Activated naive CD8-positive, alpha-beta T cell (primary cell): ENCODE measurements around the gene ACTN4.
"Not testable (repeated sequence)": the region's sequence is repeated elsewhere in the genome, so short reads cannot be mapped to it uniquely, and the experiment has no call there.

Experiments
- H3K27ac Mint-ChIP-seq: one replicate; pipeline ENCODE4 v1.8.0; 2021; ENCODE audit warnings: mixed read lengths
- H3K27me3 Mint-ChIP-seq: one replicate; pipeline ENCODE4 v1.8.0; 2021; ENCODE audit warnings: mixed read lengths
- H3K36me3 Mint-ChIP-seq: one replicate; pipeline ENCODE4 v1.8.0; 2021; ENCODE audit warnings: mixed read lengths
- H3K4me1 Mint-ChIP-seq: one replicate; pipeline ENCODE4 v1.8.0; 2021; ENCODE audit warnings: low read depth, mixed read lengths
- H3K4me3 Mint-ChIP-seq: one replicate; pipeline ENCODE4 v1.8.0; 2021; ENCODE audit warnings: mild to moderate bottlenecking, mixed read lengths
- H3K9me3 Mint-ChIP-seq: one replicate; pipeline ENCODE4 v1.8.0; 2021; ENCODE audit warnings: low read depth, mixed read lengths

Gene ACTN4

DNA sequence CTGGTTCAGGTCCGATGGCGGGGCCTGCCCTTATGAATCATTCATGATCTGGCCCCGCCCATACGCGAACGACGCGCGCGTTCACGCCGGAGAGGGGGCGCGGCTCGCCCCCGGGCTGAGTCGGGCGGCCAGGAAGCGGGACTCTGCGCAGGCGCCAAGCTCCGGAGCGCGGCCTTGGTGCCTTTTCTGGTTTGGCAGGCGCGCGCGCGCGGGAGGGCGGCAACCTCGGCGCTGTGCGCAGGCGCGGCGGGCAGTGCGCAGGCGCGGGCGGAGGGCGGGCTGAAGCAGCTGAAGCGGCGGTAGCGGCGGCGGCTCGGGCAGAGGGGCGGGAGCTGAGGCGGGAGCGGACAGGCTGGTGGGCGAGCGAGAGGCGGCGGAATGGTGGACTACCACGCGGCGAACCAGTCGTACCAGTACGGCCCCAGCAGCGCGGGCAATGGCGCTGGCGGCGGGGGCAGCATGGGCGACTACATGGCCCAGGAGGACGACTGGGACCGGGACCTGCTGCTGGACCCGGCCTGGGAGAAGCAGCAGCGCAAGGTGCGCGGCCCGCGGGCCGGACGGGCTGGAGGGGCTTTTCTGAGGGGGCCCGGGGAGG lies at the start of gene ACTN4:
TSS of gene ACTN4 (plus strand) at position 282 of the 598 bp plus-strand sequence. CDS start at position 379, 97 bp downstream.
- Mint-ChIP-seq H3K27ac (peak within 1 kb of the TSS; percentile 78), H3K4me1 (peaks cover 25% of the 10 kb centered on the region), H3K4me3 (peak within 1 kb of the TSS; percentile 97), H3K27me3 (peaks cover 16% of the 10 kb centered on the region), H3K36me3 (peaks cover 4% of the 10 kb centered on the region), H3K9me3 (no peaks in the 10 kb centered on the region)

DNA sequence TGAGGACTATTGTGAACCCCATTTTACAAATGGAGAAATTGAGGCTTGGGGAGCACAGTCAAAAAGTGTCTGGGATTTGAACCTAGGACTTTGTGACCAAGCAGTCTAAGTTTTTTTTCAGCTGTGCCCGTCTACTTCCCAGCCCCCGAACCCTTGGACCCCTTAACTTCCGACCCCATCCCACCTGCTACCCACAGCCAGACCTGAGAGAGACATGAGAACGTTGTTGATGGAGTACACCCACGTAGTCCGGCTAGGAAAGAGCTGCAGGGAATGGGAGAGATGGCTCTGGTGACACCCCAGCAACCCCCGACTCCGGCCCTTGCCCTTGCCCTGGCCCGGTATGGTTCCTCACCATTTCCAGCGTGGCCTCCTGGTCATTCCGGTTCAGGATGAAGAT lies 47.7 kb upstream of the ACTN4 start:
- Mint-ChIP-seq H3K27ac (no peak overlapping the region), H3K4me3 (no peak overlapping the region), H3K9me3 (no peaks in the 10 kb centered on the region), H3K4me1 (no peaks in the 10 kb centered on the region), H3K27me3 (no peaks in the 10 kb centered on the region), H3K36me3 (peaks cover 5% of the 10 kb centered on the region)

DNA sequence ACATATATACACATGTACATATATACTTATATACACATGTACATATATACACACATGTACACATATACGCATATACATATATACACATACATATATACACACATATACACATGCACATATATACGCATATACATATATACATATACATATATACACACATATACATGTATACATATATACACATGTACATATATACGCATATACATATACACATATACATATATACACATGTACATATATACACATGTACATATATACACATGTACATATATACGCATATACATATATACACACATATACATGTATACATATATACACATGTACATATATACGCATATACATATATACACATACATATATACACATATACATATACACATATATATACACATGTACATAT lies 44.6 kb upstream of the ACTN4 start:
- H3K4me3 Mint-ChIP-seq, H3K27me3 Mint-ChIP-seq, H3K36me3 Mint-ChIP-seq, H3K27ac Mint-ChIP-seq, H3K9me3 Mint-ChIP-seq, H3K4me1 Mint-ChIP-seq: not testable (repeated sequence)

DNA sequence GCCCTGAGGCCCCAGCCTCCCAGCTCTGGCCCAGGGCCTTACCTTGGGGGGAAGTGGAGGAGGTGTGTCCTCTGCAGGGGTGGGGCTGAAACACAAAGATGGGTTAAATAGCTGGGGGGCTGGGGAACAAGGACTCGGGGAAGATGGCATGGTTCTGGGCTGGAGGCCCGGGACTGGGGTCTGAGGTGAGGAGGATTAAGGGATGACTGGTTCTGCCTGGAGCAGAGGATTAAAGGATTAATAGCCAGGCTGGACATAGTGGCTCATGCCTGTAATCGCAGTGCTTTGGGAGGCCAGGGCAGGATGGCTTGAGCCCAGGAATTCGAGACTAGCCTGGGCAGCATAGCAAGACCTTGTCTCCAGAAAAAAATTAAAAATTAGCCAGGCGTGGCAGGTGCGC lies 41.3 kb upstream of the ACTN4 start:
- Mint-ChIP-seq H3K36me3 (peaks cover 4% of the 10 kb centered on the region), H3K4me3 (no peak overlapping the region), H3K27me3 (no peaks in the 10 kb centered on the region), H3K9me3 (no peaks in the 10 kb centered on the region), H3K27ac (no peak overlapping the region), H3K4me1 (no peaks in the 10 kb centered on the region)

DNA sequence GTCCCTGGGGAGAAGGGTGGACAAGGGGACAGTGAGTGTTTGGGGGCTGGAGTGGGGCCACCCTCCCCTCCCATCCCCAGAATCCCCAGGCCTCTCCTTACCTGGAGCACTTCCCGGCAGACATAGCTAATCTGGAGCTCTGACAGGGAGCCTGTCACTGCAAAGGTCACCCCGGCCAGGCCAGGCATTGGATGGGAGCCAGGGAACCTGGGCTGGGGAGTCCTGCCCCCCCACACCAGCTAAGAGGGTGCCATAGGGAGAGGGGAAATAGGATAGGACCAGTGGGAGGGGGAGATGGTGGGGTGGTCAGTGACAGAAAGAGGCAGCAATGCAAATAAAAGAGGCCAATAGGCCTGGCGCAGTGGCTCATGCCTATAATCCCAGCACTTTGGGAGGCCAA lies 33.2 kb upstream of the ACTN4 start:
- Mint-ChIP-seq H3K27ac (no peak overlapping the region), H3K27me3 (no peaks in the 10 kb centered on the region), H3K4me3 (no peak overlapping the region), H3K4me1 (peaks cover 39% of the 10 kb centered on the region), H3K9me3 (no peaks in the 10 kb centered on the region), H3K36me3 (peaks cover 12% of the 10 kb centered on the region)

DNA sequence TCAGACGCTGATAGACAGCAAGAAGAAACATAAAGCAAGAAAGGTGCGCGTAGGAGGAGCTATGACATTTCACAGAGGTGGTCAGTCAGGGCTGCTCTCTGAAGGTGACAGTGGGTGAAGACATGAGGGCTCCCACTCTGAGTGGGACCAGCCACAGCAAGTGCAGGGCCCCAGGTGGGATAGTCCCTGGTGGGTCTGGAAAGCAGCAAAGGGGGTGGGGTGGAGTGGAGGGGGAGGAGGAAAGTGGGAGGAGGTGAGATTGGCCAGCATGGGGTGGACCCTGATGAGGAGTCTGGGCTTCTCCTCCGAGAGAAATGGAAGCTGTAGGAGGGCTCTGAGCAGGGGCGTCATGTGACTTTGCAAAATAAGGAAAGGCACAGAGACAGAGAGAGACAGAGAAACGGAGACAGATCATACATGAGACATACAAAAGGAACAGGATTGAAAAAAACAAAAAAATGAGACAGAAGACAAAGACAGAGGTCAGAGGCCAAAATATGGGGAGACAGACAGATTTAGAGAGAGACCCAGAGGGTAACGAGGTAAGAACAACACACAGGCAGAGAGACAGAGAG lies 32.4 kb upstream of the ACTN4 start:
- H3K9me3 Mint-ChIP-seq = no peaks in the 10 kb centered on the region
- H3K4me1 Mint-ChIP-seq = peaks cover 44% of the 10 kb centered on the region
- H3K36me3 Mint-ChIP-seq = peaks cover 12% of the 10 kb centered on the region
- no peaks in the 10 kb centered on the region for H3K27me3 Mint-ChIP-seq
- peak overlapping the region; percentile 82 for H3K4me3 Mint-ChIP-seq
- peak overlapping the region; percentile 89 for H3K27ac Mint-ChIP-seq

DNA sequence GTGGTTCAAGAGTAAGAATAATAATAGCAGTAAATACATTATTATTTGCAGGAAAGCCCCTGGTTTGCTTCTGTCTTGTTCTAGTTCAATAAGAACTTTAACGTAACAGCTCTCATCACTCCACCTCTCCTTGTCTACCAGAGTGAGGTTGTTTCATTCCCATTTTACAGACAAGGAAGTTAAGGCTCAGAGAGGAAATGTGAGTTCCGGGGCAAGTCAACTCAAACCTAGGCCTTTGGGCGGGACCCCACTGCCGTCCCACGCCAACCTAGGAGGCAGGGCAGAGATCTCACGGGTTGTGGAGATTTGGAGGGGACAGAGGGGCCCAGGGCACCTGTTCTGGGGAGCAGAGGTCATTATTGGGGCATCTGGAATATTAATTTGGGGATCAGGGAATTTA lies 31.2 kb upstream of the ACTN4 start:
- H3K4me1 Mint-ChIP-seq = peaks cover 47% of the 10 kb centered on the region
- H3K4me3 Mint-ChIP-seq = peak overlapping the region; percentile 100
- H3K9me3 Mint-ChIP-seq = no peaks in the 10 kb centered on the region
- no peaks in the 10 kb centered on the region for H3K27me3 Mint-ChIP-seq
- peak overlapping the region; percentile 99 for H3K27ac Mint-ChIP-seq
- peaks cover 10% of the 10 kb centered on the region for H3K36me3 Mint-ChIP-seq

DNA sequence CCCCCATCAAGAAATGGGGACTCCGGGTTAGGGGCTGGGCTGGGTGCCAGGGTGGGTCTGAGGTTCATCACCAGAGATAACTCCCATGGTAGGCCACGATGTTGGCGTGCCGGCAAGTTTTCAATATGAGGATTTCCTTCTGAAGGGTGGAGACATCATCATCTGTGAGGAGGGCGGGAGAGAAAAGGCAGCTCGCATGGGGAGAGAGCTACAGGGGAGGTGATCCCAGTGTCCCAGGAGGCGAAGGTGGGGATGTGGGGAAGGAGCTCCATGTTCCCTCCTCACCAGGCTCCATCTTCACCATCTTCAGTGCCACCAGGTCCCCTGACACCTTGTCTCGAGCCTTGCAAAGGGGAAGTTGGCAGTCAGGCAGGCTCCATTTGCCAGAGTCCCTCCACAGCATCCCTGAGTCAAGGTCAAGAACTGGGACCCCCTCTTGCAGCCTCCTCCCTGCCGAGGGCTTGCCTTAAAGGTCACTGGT lies 30.1 kb upstream of the ACTN4 start:
- H3K4me1 Mint-ChIP-seq = peaks cover 51% of the 10 kb centered on the region
- peak overlapping the region; percentile 100 for H3K4me3 Mint-ChIP-seq
- no peaks in the 10 kb centered on the region for H3K27me3 Mint-ChIP-seq
- H3K9me3 Mint-ChIP-seq = no peaks in the 10 kb centered on the region
- H3K36me3 Mint-ChIP-seq = peaks cover 11% of the 10 kb centered on the region
- peak overlapping the region; percentile 99 for H3K27ac Mint-ChIP-seq

DNA sequence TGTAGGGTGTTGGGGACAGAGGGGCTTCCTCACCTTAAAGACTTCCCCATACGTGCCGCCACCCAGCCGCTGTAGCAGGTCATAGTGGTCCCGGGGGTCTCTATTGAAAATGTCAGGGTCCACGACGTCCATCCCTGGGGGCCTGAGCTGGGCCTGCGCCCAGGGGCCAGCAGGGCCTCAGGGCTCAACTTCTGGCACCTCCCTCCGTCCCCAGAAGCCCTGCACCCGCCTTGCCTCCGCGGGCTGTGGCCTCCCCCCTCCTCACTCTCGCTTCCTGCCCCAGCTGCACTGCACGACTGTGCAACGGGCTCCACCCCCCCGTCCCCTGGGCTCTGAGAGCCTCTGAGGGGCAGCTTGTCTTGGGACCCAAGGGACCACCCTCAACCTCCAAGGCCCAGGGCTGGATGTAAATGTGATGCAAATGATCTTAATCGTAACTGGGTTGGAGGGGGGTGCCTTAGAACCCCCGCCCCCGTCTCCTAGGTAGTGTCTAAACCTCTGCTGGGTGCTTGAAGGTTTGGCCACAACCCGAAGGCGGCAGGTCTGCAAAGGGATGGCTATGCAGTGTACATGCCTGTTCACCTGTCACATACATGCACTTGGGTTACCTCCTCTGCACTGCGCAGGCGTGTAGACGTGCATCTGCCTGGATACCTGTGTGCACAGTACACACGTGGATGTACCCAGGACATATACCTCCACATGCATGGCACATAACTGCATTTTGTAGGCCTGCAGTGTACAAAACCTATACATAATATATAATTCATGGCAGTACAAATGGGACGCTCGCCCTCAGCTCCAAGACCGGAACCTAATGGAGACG lies 29.5 kb upstream of the ACTN4 start, which contains the start of gene MAP4K1:
TSS of gene MAP4K1 (minus strand) at position 190 of the 826 bp plus-strand sequence. CDS start at position 132, 58 bp downstream.
- Mint-ChIP-seq H3K36me3 (peaks cover 8% of the 10 kb centered on the region), H3K4me3 (peak within 1 kb of the TSS; percentile 100), H3K27ac (peak within 1 kb of the TSS; percentile 99), H3K27me3 (no peaks in the 10 kb centered on the region), H3K4me1 (peaks cover 49% of the 10 kb centered on the region), H3K9me3 (no peaks in the 10 kb centered on the region)

DNA sequence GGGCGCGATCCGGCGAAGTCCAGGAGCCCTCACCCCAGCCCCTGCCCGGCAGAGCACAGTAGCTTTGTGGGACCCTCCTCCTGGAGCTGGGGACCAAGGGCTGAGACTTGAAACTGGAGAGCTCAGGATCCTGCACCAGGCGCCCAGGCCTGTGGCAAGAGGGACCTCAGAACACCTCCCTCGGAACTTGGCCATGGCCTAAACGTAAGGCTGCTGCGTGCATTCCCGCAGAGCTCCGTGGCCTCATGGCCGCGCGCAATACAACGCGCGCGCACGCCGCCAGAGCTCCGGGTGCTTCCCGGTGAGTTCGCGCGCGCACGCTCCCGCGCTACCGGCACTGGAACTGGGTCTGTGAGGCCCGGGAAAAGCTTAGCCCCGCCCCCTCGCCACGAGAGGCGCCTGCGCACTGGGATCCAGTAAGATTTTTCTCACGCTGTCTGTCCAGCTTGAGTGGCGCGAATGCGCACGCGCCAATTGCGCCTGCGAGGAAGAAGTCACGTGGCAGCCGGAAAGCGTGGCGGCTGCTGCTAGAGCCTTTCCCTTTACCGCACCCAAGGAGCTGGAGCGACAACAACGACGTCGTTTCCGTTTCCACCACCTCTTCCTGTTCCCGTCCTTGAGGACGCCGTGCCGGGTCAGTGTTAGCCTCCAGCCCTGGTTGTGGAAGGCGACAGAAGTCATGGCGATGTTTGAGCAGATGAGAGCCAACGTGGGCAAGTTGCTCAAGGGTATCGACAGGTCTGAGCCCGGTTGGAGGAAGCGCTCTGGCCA lies 28.7 kb upstream of the ACTN4 start, which contains the start of gene EIF3K:
TSS of gene EIF3K (plus strand) at position 599 of the 771 bp plus-strand sequence. CDS start at position 680, 81 bp downstream.
- Mint-ChIP-seq H3K27me3 (no peaks in the 10 kb centered on the region), H3K27ac (peak within 1 kb of the TSS; percentile 99), H3K9me3 (no peaks in the 10 kb centered on the region), H3K36me3 (peaks cover 4% of the 10 kb centered on the region), H3K4me3 (peak within 1 kb of the TSS; percentile 100), H3K4me1 (peaks cover 45% of the 10 kb centered on the region)

DNA sequence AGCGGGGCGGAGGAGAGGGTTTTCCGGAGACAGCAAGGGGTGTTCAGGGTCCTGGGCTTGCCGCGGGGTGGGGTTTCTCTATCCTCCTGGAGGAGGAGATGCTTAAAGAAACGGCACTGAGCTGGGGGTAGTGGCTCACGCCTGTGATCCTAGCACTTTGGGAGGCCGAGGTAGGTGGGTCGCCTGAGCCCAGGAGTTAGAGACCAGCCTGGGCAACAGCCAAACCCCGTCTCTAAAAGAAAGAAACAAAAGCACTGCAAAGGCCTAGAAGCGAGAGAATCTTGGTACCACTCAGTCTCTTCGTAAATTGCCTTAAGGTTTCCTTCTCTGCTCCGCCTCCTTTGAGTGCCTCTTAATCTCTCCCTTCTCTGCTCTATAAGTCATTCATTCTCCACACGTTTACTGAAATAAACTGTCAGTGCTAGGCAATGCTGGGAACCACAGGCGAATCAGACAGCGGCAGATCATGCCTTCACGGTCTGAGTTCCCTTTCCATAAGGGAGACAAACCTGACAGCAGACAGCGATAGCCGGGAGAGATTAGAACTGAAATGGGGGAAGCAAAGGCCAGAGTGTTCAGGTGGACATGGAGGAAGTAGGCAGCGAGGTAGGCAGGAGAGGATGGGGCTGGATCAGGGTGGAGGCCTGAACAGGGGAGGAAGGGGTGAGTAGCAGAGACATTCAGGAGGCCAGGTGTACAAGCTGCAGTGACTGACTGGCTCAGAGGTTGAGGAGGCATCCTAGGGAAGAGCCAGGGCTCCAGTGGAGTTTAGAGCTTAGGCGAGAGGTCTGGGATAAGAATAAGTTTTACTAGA lies 27.9 kb upstream of the ACTN4 start:
- Mint-ChIP-seq H3K27me3 (no peaks in the 10 kb centered on the region), H3K4me1 (peaks cover 42% of the 10 kb centered on the region), H3K4me3 (peak overlapping the region; percentile 100), H3K36me3 (peaks cover 4% of the 10 kb centered on the region), H3K27ac (peak overlapping the region; percentile 99), H3K9me3 (no peaks in the 10 kb centered on the region)

DNA sequence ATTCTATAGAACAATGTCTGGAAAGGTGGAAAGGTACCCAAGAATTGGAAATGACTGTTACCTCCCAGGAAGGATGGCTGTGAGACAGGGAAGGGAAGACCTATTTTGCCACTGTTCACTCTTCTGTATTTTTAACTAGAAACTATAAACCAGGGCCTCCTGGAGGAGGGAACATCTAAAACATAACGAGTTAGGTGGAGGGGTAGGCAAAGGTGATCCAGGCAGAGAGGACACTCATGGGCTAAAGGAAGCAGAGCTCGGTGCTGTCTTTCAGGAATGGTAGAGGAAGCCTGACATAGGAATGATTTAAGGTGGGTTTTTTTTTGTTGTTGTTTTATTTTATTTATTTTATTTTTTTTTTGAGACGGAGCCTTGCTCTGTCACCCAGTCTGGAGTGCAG lies 22.6 kb upstream of the ACTN4 start:
- H3K27me3 Mint-ChIP-seq = no peaks in the 10 kb centered on the region
- no peaks in the 10 kb centered on the region for H3K9me3 Mint-ChIP-seq
- peaks cover 10% of the 10 kb centered on the region for H3K4me1 Mint-ChIP-seq
- no peak overlapping the region for H3K27ac Mint-ChIP-seq
- peaks cover 5% of the 10 kb centered on the region for H3K36me3 Mint-ChIP-seq
- no peak overlapping the region for H3K4me3 Mint-ChIP-seq

DNA sequence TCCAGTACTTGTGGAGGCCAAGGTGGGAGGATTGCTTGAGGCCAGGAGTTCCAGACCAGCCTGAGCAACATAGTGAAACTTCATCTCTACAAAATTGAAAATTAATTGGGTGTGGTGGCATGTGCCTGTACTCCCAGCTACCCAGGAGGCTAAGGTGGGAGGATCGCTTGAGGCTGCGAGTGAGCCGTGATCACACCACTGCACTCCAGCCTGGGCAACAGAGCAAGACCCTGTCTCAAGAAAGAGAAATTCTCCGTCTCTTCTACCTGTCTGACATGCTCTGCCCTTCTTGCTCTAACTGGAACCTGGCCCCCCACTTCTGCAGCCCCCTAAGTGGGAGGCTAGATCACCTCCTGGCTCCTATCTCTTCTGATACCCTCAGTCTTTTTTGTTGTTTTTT lies 21.0 kb upstream of the ACTN4 start:
- Mint-ChIP-seq H3K27ac (no peak overlapping the region), H3K27me3 (no peaks in the 10 kb centered on the region), H3K4me3 (no peak overlapping the region), H3K9me3 (no peaks in the 10 kb centered on the region), H3K4me1 (peaks cover 6% of the 10 kb centered on the region), H3K36me3 (peaks cover 5% of the 10 kb centered on the region)

DNA sequence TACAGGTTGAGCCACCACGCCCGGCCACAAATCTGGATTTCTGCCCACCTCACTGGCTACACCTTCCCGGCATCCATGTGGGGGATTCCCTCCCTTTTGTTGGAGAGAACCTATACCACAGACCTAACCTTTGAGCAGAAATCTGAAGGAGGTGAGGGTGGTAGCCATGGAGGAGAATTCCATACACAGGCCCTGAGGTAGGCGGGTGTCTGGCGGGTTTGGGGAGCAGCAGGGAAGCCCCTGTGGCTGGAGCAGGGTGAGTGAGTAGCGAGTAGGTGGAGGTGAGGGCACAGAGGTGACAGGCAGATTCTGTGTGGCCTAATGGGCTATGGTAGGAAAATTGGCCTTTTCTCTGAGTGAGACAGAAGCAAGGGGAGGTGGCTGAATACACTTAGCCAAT lies 17.9 kb upstream of the ACTN4 start:
- Mint-ChIP-seq H3K36me3 (peaks cover 5% of the 10 kb centered on the region), H3K27ac (no peak overlapping the region), H3K4me1 (peaks cover 9% of the 10 kb centered on the region), H3K27me3 (no peaks in the 10 kb centered on the region), H3K4me3 (no peak overlapping the region), H3K9me3 (no peaks in the 10 kb centered on the region)
